Measurements from ENCODE around the gene HOMER1.

HOMER1 gene, protein sequence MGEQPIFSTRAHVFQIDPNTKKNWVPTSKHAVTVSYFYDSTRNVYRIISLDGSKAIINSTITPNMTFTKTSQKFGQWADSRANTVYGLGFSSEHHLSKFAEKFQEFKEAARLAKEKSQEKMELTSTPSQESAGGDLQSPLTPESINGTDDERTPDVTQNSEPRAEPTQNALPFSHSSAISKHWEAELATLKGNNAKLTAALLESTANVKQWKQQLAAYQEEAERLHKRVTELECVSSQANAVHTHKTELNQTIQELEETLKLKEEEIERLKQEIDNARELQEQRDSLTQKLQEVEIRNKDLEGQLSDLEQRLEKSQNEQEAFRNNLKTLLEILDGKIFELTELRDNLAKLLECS

DNA sequence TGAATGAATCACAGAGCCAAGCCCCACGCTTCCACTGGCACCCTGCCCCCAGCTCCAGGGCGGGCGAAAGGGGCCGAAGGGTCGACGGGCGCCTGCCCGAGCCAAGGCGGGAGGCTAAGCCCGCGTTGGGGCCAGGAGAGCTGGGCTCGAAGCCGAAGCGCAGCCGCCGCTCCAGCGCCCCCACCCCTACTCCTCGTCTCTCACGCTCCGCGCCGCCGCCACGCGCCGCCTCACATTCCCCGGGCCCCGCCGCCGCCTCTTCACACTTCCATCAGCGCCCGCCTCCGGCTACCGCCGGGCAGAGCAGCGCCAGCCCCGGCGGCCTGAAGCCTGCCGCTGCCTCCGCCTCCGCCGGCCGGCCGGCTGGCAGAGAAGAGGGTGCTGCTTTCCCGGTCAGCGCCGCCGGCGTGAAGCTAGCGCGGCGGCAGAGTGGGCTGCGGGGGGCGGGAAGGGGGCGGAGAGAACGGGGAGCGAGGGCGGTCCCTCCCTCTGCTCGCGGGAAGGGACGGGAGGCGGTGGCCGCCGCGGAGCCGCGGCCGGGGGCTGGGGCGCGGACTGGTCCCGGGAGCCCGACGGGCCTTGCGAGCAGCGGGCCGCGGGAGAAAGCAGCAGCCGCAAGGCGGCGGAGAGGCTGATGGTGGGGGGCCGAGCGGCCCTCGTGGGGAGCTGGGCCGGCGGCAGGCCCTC, at the start of gene HOMER1:
Gene HOMER1 (minus strand): TSS at position 431 of the 687 bp plus-strand sequence. CDS start 1,360 bp downstream, outside the sequence.
- DNase-seq, result peak; percentile 69

DNA sequence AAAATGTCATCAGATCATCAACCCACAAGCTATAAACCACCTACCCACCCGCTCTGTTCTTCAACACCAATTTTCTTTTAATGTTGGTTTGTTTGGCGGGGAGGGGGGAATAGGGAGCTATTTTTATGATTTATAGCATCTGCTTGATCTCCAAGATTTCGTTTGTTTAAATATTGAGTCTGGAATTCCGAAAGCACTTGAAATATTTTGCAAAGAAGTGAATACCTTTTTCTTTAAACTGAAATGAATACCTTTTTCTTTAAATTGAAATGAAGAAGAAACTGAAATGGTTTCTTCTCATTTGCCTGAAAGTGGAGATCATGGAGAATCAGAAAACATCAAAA, 49.3 kb upstream of the HOMER1 start:
- DNase-seq, result no peak

DNA sequence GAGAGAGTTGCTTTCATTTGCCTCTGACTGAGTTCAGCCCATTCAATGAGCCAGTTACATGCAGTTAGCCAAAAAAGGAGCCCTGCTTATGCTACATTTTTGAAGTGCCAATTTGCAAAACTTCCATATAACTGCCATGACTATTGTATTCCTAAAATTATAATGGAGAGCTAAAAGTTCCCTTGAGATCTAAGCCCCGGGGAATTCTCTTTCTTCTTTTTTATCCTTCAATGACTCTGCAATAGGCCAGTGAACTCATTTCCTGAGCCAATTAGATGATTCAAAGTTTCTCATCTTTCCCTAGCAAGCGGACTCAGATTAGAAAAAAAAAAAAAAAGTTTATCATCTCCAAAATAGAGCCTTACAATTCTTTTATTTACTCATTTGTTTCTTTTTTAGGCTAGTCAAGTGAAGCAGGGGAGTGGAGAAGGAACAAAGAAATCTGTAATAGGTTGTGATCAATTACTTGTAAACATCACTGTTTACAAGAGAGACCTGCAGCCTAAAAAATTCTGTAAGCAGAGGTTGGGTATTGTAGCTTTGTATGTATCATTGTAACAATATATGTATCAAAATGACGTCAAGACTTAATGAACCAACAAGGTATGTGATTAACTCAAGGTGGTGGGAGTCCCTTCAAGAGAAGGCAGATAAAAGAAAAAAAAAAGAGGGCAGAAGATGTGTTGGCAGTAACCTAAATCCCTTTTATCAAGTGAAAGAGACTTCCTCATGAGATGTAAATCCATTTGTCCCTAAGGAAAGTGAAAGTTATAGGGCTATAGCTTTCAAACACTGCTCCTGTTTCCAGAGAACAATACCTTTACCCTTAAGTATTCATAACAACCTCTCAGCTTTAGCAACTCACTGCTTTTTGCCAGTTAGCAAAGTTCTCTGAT, 48.7 kb upstream of the HOMER1 start:
- no peak for DNase-seq

DNA sequence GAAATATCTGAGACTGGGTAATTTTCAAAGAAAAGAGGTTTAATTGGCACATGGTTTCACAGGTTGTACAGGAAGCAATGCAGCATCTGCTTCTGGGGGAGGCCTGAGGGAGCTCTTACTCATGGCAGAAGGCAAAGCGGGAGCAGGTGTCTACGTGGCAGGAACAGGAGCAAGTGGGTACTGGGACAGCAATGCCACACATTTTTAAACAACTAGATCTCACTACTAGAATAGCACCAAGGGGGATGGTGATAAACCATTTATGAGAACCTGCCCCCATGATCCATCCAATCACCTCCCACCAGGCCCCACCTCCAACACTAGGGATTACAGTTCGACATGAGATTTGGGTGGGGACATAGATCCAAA, 47.6 kb upstream of the HOMER1 start:
- DNase-seq, result no peak

DNA sequence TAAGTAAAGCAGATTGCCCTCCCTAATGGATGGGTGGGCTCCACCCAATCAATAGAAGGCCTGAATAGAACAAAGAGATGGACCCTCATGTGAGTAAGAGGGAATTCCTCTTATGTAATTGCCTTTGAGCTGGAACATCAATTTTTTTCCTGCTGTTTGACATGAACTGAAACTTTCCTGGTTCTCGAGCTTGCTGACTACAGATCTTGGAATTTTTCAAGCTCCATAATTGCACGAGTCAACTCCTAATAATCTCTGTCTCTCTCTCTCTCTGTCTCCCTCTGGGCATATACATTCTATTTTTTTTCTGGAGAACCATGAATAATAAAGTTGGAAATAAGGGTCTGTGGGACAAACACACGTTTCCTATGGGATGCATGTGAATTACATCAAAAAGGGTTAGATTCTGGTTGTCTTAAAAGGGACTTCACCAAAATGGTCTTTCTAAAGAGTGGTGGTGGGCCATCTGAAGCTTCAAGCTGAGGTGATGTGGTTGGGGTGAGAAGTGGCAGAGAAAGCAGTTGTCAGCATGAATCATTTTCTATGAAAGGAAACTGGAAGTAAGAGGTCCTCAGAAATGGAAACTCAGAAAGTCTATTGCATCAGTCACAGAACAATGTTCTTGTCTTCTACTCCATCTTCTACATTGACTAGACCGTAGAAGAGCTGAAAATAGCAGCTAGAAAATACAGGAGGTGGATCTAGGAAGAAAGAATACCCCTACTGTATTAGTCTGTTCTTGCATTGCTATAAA, 47.0 kb upstream of the HOMER1 start:
- no peak for DNase-seq

DNA sequence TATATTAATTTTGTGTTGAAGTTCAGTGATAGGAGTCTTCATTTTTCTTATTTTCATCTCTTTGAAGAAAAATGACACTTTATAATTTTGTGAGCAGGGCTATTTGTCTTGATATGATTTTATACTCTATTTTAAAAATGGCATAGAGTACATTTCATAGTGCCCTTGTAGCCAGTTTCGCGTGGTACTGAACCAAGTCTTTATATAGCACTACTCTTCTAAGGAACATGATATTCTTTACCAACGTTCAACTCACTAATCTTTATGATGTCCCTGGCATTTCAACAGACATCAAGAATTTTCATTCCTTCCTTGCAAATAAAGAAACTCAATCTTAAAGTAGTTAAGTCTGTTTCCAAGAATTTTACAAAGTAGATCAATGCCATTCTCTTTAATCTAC, 41.5 kb upstream of the HOMER1 start:
- no peak for DNase-seq

DNA sequence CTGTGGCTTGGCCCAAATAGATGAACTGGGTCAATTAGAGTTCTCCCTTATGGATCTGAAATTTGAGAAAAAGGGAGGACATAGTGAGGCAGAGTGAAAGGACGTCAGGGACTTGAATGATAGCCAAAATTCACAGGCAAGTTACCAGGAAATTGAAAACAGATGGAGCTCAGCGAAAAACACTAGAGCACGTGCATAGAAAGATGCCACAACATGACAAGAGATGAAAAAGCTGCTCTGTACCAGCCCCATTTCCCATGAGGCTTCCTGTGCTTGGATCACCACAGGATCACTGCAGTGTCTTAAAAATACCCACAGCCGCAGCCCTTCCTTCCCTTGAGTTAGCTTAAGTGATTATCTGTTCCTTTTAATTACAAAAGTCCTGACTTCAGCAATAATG, 39.0 kb upstream of the HOMER1 start:
- DNase-seq, result peak; percentile 5

DNA sequence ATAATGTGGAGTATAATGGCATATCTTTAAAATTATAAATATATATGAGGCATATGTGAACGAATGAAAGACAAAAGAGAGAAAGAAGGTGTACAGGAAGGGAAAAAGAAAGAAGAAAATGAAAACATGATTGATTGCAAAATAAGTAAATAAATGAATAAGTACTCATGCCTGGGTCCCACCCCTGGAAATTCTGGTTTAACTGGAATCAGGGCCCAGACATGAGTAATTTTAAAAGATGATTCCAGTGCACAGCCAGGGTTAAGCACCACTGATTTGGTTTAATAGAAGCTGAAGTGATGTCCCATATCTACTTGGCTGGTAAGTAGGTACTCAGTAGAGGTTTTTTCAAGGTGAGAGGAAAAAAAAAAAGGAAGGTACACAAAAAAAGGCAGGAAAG, 34.0 kb upstream of the HOMER1 start:
- no peak for DNase-seq

DNA sequence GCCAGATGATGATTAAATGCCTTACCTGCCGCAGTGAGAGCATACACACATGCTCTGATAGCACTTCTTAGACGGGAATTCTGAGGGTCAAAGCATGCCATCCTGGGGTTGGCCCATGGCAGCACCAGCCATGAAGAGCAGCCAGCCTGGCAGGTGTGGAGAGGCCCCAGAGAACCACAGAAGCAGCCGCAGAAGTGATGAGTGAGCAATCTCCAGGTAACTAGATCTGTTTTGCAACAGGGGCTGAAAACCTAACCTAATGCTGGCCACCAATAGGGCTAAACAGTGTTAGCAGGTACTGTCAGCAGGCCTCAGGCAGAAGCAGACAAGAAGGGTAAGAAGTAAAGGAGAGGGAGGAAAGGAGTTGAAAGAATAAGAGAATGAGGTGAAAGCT, 33.5 kb upstream of the HOMER1 start:
- DNase-seq, result no peak

DNA sequence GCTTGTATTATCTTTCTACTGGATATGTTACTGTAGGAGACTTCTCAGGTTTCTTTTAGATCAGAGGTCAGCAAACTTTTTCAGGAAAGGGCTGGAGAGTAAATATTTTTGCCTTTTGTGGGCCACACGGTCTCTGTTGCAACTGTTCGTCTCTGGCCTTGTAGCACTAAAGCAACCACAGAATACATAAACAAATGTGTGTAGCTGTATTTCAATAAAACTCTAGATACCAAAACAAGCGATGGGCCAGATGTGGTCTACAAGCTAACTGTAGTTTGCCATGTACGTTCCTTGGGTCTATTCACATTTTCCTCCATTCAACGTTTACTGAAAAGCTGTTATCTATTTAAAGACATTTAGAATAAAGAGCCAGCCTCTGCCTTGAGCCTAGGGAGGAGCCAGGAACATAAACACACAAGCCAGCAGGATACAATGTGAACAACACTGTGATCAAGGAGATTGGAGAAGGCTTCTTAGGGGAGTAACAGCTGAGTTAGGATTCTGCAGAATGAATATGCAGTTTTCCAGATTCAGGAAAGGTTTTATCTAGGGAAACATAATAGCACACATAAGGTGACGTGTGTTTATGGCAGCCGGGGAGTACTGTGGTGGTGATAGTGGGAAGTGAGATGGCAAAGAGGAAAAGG, 33.0 kb upstream of the HOMER1 start:
- DNase-seq, result no peak

DNA sequence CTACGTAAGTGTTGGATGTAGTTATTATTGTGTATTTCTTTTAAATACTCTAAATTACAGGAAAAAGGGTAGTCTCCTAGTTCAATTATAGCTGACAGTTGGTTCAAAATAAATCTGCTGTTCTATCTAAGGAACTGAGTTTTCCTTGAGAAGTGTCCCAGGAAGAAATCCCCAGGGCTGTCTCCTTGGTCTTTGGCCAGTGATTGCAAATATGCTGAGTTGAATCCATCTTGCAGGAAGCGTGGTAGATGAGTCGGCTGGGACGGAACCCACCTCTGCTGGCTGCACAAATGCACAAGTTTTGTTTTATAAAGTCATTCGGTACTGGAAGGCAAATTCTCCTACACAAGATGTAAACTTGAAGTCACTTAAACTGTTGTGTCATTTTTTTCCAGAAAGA, 30.2 kb upstream of the HOMER1 start:
- no peak for DNase-seq

DNA sequence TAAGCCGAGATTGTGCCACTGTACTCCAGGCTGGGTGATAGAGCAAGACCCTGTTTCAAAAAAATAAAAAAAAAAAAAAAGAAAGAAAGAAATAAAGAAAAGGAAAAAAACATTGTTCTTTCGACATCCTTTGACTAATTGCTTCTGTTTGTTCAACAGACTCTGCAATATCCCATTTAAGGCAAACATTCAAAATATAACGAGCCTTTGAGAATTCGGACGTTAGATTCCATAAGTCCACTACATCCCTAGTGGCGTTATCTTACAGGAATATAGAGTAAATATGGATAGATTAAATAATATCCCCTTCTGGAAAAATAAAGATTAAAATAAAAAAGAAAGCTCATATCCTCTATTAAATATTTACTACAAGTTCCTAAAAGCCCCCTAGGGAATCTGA, 27.0 kb upstream of the HOMER1 start:
- DNase-seq, result no peak

DNA sequence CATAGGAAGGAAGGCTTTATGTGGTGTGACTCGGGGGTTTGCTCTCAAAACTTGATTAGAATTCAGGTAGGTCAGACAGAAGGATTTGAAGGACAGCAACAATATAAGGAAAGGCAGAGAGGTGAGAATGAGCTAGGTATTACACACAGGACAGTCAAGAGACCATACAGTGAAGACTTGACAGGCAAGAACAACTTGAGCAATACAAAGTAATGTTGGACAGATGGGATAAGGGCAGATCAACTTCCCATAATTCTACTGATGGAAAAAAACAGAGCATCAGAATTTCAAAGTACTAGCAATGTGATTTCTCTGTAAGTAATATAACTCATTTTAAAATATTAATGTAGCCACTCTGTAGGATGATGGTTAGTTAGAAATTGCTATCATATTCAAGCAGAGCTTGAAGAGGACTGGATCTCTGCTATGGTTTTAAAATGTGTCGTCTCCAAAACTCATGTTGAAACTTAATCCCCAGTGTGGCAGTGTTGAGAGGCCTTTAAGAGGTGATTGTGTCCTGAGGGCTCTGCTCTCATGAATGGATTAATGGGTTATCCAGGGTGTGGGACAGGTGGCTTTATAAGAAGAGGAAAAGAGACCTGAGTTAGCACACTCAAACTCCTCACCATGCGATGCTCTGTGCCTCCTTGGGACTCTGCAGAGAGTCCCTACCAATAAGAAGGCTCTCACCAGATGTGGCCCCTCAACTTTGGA, 22.4 kb upstream of the HOMER1 start:
- DNase-seq, result no peak

DNA sequence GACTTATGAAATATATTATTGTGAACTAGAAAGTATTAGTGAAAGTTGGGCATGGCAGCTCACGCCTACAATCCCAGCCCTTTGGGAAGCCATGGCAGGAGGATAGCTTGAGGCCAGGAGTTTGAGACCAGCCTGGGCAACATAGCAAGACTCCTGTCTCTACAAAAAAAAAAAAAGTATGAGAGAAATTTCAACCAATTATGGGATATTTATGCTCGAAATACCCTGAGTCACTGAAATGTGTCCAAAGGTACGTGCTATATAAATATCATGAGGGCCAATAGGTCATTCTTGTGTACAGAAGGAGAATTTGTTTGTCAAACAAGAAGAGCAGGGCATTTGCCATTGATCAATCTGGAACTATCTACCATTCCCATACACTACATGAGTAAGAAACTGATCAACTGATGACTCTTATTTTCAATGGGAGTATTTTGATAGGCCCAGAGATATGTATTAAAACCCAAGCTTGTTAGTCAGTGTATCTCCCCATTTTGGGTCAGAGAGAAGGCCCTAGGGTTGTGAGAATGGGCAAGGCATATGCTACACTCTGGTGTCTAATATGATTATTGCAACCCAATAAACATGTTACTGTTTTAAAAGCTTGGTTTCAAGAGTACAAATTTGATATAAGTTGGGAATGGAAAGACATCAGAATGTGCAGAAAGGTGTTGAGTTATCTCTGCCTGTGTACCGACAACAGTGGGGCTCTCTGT, 21.7 kb upstream of the HOMER1 start:
- no peak for DNase-seq

DNA sequence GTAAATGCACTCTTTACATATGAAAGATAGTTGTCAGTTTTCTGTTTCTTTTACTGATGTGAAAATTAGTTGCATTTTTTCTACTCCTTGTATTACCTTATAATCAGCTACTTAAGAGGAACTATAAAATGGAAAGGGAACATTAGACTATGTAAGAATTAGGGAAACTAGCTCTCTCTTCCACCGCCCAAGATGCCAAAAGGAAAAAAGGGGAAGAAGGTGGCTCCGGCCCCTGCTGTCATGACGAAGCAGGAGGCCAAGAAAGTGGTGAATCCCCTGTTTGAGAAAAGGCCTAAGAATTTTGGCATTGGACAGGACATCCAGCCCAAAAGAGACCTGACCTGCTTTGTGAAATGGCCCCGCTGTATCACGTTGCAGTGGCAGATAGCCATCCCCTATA, 15.2 kb upstream of the HOMER1 start:
- no peak for DNase-seq

DNA sequence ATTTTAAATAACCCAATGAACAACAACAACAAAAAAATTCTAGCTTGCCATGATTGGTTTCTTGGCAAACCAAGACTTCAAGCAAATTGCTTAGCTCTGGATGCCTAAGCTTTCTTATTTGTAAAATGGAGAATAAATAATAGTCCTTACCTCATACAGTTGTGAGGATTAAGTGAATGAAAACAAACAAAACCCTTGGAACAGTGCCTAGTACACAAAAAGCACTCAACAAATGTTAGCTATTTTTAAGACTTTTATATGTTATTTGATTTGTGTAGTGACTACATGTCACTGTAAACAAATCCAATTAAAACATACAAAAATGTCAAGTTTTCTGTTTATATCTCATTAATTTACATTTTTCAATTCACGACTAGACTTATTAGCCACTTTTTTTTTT, 13.5 kb upstream of the HOMER1 start:
- no peak for DNase-seq

DNA sequence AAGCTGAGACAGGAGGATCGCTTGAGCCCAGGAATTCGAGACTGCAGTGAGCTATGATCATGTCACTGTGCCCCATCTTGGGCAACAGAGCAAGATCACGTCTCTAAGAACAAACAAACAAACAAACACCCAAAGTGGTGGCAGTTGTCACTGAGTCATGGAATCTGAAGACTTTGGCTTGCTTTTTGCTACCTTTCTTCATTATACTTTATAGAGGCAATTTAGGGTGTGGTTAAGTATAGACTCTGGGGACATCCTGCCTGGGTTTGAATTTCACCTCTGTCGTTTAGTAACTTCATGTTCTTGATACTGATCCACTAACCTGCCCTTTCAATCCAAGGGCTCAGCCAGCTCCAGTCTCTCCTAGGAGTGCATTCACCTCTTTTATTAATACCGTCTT, 13.0 kb upstream of the HOMER1 start:
- DNase-seq, result no peak

DNA sequence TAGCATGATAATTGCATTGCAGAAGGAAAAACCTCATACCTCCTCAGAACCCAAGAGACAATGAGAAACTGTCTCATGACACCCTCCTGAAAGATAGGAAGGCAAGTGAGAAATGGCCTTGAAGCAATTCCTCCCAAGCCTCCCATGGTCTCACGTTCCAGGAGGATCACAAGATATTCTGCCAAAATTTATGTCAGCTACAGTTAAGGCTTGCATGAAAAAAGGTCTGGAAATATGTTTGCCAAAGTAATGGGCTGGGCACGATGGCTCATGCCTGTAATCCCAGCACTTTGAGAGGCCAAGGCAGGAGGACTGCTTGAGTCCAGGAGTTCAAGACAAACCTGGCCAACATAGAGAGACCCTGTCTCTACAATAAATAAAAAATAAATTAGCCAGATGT, 12.6 kb upstream of the HOMER1 start:
- DNase-seq, result no peak

DNA sequence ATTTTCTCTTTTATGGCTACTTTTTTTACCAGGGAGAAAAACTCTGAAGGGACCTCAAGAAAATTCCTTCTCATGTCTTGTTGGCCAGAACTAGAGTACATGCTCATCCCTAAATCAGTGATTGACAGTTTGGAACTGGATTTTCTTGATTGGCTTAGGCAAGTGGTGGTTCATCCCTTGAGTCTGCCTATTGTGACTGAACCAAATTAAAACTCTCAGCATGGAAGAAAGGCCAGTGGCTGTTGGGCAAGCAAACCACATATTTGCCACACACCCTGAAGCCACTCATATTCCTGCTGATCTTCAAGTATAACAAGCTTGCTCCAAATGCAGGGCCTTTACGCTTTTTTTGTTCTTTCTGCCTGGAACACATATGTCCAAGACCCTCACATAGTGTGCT, 7.2 kb upstream of the HOMER1 start:
- no peak for DNase-seq

DNA sequence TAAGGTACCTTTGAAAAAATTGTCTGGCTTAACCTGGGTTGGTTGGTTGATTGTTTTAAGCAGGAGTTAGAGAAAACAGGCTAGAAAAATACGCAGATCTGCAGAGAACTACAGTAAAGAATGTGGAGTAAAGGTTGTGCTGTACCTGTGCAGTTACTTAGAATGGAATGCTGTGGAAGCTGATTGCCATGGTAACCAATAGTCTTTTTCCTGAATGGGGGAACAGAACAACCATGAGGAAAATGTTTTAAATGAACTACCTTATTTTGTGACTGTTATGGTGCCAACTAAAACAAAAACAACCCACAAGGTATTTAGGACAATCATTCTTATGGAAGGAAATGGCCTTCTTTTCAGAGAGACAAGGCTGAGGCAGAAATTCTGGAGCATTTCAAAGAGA, 4.8 kb upstream of the HOMER1 start:
- no peak for DNase-seq

DNA sequence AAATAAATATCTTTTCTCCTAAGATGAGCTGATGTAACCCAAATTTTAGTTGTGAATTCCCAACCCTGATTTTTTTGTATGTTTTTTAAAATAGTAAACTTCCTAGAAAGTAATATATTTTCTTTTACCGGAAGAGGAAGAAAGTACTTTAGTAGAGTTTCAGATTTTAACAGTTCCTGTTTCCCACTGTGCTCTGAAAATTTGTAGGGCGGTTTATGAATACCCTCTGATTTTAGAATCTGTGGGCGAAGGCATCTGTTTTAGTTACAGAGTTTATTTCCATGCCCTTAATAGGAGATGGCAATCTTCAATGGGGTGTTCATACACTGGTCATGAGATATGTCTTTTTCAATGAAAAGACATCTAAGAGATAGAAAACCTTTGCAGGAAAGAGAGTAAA, 3.7 kb upstream of the HOMER1 start:
- DNase-seq, result no peak

Measured in hematopoietic multipotent progenitor cell treated with erythropoietin and hydrocortisone succinate and interleukin-3 and kit ligand, for 6 days (in vitro differentiated cells).